Left renal pelvis (tissue), 4 donors: Measurements from ENCODE around the gene ABLIM1. TPM values are rescaled to one million over a fixed set of nuclear protein-coding genes. Genes with fewer than 3 reads are reported as not detected.

Source experiments
- DNase-seq, 4 donors: peaks; one replicate each; pipeline ENCODE4 v3.0.0-alpha.2; 2013; ENCODE audit warnings: low read depth in 4 of 4, low spot score in 3 of 4
- polyA plus RNA-seq, 4 donors: library from polyadenylated mRNA; unstranded; fragments of 120-200 nt; gene quantifications; one replicate each; pipeline ENCODE4 v1.2.1, GENCODE V29; 2013; ENCODE audit not compliant: insufficient read length in 4 of 4

The ABLIM1 gene
- polyA plus RNA-seq, 4 donors, result 91.3 to 111 (median 103) TPM

DNA sequence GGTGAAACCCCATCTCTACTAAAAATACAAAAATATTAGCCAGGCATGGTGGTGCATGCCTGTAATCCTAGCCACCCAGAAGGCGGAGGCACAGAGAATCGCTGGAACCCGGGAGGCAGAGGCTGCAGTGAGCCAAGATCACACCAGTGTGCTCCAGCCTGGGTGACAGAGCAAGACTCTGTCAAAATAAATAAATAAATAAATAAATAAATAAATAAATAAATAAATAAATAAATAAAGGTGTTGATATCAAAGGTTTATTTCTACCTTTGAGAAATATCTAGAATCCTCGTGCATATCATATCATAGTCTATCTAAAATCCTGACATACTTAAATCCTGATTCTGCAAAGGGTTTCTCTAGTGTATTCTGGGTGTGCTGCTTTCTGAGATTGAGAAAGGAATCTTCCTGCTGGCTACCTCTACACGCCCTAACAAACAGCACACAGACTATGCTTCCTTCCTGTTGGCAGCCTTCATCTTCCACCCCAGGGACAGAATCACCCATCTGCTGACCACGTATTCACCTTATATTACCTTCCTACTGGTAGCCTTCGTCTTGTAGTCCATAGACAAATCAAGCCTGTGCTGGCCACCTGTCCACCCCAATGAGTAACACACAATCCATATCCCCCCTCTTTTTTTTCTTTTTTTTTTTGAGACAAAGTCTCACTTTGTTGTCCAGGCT is 8.7 kb downstream of the ABLIM1 start:
- DNase-seq, result no peak

DNA sequence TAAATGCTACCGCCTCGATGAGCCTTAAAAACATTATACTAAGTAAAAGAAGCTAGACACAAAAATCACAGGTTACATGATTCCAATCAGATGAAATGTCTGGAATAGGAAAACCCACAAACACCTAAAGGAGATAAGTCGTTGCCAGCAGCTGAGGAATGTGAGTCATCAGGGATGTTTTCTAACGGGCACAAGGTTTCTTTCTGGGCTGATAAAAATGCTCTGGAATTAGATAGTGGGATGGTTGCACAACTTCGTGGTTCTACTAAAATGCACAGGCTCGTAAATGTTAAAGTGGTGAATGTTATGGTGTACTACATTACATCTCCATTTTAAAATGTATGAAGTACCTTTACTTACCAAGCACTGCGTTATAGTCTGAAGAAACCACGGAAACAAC is 9.7 kb downstream of the ABLIM1 start:
- DNase-seq, result no peak

DNA sequence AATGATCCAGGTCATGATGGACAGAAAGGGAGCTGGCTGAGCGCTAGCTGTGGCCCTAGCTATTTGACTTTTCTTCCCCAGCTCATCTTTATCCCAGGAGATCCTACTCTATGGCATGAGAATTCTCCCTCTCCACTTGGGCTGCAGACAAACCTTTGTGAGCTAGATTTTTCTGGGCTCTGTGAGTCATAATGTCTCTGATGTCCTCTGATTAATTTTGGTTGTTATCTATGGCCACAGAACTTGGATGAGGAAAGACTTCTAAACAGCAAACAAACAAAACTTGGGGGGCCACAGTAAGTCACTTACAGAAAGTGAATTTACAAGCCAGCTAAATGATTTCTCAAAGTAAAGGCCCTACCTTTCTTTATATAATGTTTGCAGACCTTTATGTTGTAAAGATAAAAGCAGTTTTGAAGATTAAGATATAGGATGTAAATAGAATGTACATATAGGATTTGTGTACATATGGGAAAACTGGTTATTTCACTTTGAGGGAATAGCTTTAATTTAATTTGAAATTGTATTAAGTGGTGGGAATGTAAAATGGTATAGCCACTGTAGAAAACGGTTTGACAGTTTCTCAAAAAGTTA is 10.4 kb downstream of the ABLIM1 start:
- no peak for DNase-seq

DNA sequence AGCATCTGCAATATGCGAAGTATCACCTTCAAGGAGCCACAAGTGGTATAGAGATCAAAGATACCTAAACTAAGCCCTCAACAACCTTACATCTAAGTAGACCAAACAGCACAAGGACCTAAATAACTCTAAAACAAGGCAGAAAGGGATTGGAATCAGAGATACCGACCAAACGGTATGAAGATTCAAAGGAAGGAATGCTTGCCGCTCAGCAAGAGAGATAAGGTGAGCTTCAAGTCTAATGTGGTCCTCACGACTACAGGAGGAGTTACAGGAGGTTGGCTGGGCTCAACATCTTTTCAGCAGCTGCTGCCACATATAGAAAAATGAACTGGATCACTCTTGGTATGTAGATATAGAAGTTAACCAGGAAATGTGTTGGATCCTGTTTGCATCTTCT is 11.6 kb downstream of the ABLIM1 start:
- no peak for DNase-seq

DNA sequence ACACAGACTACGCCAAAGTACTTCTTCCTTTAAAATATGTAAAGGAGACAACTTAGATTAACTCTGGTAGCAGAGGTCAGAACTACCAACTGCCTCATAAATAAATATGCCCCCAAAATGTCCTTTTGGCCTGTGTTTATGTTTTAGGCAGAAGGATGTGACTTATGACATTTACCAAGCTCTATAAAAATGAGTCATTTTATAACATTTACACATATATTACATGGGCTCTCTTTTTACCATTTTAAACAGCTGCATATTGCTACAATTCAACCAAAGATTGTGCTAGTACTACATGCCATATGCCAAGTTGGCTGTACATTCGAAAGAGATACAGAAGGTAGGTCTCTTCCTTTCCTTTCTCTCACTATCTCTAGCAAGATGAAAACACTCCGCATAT is 12.4 kb downstream of the ABLIM1 start:
- DNase-seq, result no peak

DNA sequence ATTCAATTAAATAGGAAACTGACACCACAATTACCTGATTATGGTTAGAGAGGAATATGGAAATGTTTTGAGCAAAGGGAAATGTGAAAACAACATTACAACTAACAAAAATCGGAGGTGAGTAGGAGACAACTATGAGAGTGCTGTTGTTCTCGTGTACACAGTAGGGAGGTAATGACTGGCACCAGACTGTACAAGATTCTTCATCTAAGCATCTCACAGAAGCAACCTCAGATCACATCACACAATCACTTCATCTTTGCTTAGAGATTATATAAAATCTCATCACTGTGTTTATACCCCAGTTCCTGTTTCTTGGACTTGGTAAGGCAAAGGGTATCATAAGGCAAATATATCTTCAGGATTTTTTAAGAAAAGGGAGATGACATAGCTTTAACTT is 14.9 kb downstream of the ABLIM1 start:
- no peak for DNase-seq

DNA sequence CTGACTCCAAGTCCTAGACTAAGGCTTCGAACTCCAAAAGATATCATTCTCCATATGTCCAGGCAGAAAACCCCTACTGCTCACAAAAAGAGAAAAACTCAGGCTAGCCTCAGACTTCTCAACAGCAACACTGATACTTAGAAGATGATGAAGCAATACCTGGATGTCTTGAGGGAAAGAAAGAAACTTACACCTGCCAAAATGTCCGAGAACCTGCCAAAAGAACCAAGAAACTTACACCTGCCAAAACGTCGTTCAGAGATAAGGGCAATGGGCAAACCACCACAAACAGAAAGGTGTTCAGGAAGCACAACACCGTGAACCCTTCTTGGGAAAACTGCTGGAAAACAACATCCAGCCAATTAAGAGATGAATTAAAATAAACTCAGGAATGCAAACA is 15.3 kb downstream of the ABLIM1 start:
- no peak for DNase-seq

DNA sequence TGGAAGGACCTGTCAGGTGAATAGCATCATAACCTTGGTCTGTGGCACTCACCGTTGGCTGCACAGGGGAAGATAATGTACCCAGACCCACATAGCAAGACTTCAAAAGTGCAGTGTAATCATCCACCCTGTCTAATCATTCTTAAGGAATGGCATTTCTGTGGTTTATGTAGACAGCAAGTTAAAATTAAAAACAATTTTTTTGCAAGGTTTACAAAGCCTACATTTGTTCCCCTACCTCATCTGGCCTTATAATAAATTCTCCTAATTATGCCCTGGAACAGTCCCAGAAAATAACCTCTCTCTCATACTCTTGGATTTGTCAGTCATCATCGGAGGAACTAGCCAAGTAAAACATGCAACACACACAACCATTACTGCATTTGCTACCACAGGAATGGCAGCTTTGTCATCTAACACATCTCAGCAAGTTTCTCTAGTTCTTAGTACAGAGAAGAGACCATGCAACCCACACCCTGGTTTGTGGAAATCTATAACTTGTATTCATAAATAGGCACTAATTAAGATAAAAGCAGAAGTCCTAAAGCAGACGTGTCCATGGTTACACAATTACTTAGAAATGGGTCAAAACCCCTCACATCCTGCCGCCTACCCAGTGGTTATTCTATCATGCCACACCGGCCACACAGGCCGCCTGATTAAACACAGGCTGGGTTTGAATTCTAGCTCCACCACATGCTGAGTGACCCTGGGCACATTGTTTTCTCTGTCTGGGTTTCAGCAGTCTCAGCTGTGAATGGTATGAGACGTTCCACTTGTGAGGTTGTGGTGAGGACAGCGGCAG is 19.1 kb downstream of the ABLIM1 start:
- DNase-seq, result no peak

DNA sequence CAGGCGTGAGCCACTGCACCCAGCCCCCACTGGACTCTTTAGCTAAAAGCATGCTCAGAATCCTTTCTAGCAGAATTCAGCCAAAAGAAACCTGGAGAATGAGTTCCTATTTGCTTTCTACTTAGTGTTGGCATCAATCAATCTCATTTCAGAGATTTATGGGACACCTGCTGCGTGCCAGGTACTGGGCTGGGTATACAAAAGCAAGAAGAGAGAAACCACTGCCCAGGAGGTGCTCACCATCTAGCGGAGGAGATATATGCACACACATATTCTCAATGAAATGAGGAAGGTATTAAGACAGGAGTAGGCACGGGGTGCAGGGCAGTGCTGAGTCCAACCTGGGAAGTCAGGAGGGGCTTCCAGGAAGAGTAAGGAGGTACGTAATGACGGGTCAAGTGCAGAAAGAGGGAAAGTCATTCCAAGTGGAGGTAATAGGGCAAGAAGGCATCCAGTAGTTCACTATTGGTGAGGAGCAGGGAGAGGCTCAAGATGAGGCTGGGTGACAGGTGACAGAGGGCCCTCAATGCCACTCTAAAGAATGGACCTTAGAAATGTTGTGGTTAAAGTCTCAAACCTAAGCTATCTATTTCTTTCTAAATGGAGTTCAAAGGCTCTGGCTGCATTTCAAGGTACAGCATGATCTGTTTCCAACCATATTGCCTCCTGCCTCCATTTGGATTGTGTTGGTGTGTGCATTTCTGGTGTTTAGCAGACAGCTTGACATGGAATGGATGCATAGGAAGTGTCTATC is 22.1 kb downstream of the ABLIM1 start:
- DNase-seq, result no peak

DNA sequence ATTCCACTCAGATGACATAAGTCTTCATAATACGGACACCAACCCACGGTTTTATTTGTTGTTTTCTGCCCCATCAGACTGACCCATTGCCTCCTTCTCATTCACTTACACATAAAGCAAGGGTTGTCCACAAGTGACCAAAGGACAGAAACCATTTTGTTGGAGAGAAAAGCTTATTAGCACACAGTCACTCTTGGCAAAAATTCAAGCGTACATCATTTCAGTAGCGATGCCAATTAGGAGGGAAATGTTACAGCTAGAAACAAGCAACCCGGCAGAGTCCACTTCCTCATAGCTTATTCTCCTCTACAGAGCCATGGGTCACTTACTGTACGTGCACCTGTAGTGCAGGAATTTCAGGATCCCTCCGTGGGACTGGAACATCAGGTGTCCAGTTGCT is 23.0 kb downstream of the ABLIM1 start:
- no peak for DNase-seq

GRCh38 chr10:114634609-114634979 is 23.5 kb downstream of the ABLIM1 start:
- DNase-seq, result peak in 1 of 4 donors; percentile 14

- DNase-seq, result peak in 1 of 4 donors; percentile 24
Observed at GRCh38 chr10:114632869-114633715, 25.0 kb downstream of the ABLIM1 start.

- peak in 1 of 4 donors; percentile 42 for DNase-seq
Observed at GRCh38 chr10:114631666-114632417, 26.2 kb downstream of the ABLIM1 start.

DNA sequence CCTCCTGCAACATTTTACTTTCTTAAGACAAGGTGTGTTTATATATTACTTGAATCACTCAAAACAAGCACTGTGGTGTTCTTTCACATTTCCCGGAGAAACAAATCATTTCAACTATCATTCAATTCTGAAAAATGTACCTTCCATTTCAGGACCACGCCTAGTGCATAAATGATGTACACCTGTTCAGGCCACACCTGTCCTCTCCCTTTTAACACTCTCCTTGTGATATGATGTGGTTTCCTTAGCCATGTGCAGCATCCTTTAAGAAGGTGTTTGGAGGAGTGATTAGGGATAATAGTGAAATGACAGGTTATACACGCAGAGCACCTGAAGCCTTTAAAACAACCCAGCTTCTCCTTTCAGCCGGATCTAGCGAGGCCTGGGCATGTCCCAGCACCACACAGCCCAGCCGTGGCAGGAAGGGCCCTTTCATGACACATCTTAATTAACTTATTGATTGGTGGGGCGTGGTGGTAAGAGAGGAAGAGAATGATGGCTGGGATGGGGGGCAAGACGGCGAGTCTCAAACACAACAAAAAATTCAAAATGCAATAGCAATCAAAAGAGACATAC is 26.9 kb downstream of the ABLIM1 start:
- DNase-seq, result no peak

GRCh38 chr10:114629824-114630730 is 28.0 kb downstream of the ABLIM1 start:
- DNase-seq, result no peak

GRCh38 chr10:114629083-114629823 is 28.8 kb downstream of the ABLIM1 start:
- DNase-seq, result no peak

- no peak for DNase-seq
Observed at GRCh38 chr10:114628106-114628505, 30.0 kb downstream of the ABLIM1 start.
